H9 (cell line): ENCODE data around the gene OGDH. TPM values are rescaled to one million over a fixed set of nuclear protein-coding genes. Genes with fewer than 3 reads are reported as not detected.

Experiments used
- DNase-seq: peaks from one replicate; pipeline ENCODE4 v3.0.0-alpha.2; 2017
- H2AFZ ChIP-seq: one replicate; pipeline ENCODE4 v1.6.1; 2013; ENCODE audit warnings: mild to moderate bottlenecking, low read length, control low read depth, moderate library complexity
- H2AK5ac ChIP-seq: 2 replicates; pipeline ENCODE4 v1.6.1; 2013; ENCODE audit warnings: low read length, control low read depth, mixed read lengths; ENCODE audit not compliant: insufficient read length
- H2BK120ac ChIP-seq: one replicate; pipeline ENCODE4 v1.6.1; 2013; ENCODE audit warnings: low read depth, mild to moderate bottlenecking, low read length, control low read depth, inconsistent platforms; ENCODE audit not compliant: poor library complexity, severe bottlenecking
- H2BK12ac ChIP-seq: 2 replicates; pipeline ENCODE4 v1.6.1; 2013; ENCODE audit warnings: low read length, control low read depth, mixed read lengths, low read depth; ENCODE audit not compliant: insufficient read length
- H2BK15ac ChIP-seq: 2 replicates; pipeline ENCODE4 v1.6.1; 2013; ENCODE audit warnings: low read depth, low read length, control low read depth
- H2BK20ac ChIP-seq: one replicate; pipeline ENCODE4 v1.6.1; 2013; ENCODE audit warnings: low read depth, mild to moderate bottlenecking, low read length, control low read depth, inconsistent platforms; ENCODE audit not compliant: poor library complexity, severe bottlenecking
- H2BK5ac ChIP-seq: 2 replicates; pipeline ENCODE4 v1.6.1; 2013; ENCODE audit warnings: low read length, control low read depth, mixed read lengths; ENCODE audit not compliant: insufficient read length
- H3K14ac ChIP-seq: 2 replicates; pipeline ENCODE4 v1.6.1; 2013; ENCODE audit warnings: low read length, control low read depth; ENCODE audit not compliant: insufficient read depth
- H3K18ac ChIP-seq: 2 replicates; pipeline ENCODE4 v1.6.1; 2013; ENCODE audit warnings: low read depth, mild to moderate bottlenecking, mixed read lengths, low read length, control low read depth; ENCODE audit not compliant: insufficient read length
- H3K23ac ChIP-seq: 2 replicates; pipeline ENCODE4 v1.6.1; 2013; ENCODE audit warnings: low read length, control low read depth, mixed read lengths, low read depth; ENCODE audit not compliant: insufficient read length
- H3K23me2 ChIP-seq: 2 replicates; pipeline ENCODE4 v1.6.1; 2013; ENCODE audit warnings: low read depth, mild to moderate bottlenecking, mixed read lengths, low read length, control low read depth; ENCODE audit not compliant: insufficient read length, poor library complexity, severe bottlenecking
- H3K27ac ChIP-seq: 2 replicates; pipeline ENCODE4 v1.5.1; 2013; ENCODE audit warnings: low read length, control low read depth, mixed read lengths, low read depth; ENCODE audit not compliant: insufficient read length
- H3K27me3 ChIP-seq: 2 replicates; pipeline ENCODE4 v1.6.1; 2013; ENCODE audit warnings: low read length, control low read depth, inconsistent platforms; ENCODE audit not compliant: insufficient read depth
- H3K4ac ChIP-seq: 2 replicates; pipeline ENCODE4 v1.6.1; 2013; ENCODE audit warnings: low read depth, mild to moderate bottlenecking, control low read depth, inconsistent platforms, low read length, moderate library complexity
- H3K4me1 ChIP-seq: 2 replicates; pipeline ENCODE4 v1.6.1; 2013; ENCODE audit warnings: low read length, control low read depth, inconsistent platforms; ENCODE audit not compliant: insufficient read depth
- H3K4me2 ChIP-seq: 2 replicates; pipeline ENCODE4 v1.6.1; 2013; ENCODE audit warnings: low read length, control low read depth, mixed read lengths; ENCODE audit not compliant: insufficient read length, insufficient read depth
- H3K56ac ChIP-seq: 2 replicates; pipeline ENCODE4 v1.6.1; 2013; ENCODE audit warnings: low read depth, mild to moderate bottlenecking, mixed read lengths, low read length, control low read depth; ENCODE audit not compliant: insufficient read length
- H3K79me1 ChIP-seq: 2 replicates; pipeline ENCODE4 v1.6.1; 2013; ENCODE audit warnings: low read depth, mild to moderate bottlenecking, moderate library complexity, low read length, control low read depth, inconsistent platforms; ENCODE audit not compliant: insufficient read depth, poor library complexity, severe bottlenecking
- H3K79me2 ChIP-seq: 2 replicates; pipeline ENCODE4 v1.6.1; 2013; ENCODE audit warnings: low read length, control low read depth, inconsistent platforms; ENCODE audit not compliant: insufficient read depth
- H3K9ac ChIP-seq: 2 replicates; pipeline ENCODE4 v1.6.1; 2013; ENCODE audit warnings: low read length, control low read depth, mixed read lengths; ENCODE audit not compliant: insufficient read length; ENCODE audit errors: extremely low read depth
- H3K9me3 ChIP-seq: one replicate; pipeline ENCODE4 v1.6.1; 2013; ENCODE audit warnings: low read depth, low read length, inconsistent platforms; ENCODE audit not compliant: control insufficient read depth
- H3T11ph ChIP-seq: one replicate; pipeline ENCODE4 v1.6.1; 2013; ENCODE audit warnings: mild to moderate bottlenecking, low read length, control low read depth, inconsistent platforms
- H4K20me1 ChIP-seq: one replicate; pipeline ENCODE4 v1.6.1; 2013; ENCODE audit not compliant: control insufficient read depth, insufficient read length, insufficient read depth
- H4K5ac ChIP-seq: 2 replicates; pipeline ENCODE4 v1.6.1; 2013; ENCODE audit warnings: low read depth, mild to moderate bottlenecking, mixed read lengths, low read length, control low read depth; ENCODE audit not compliant: insufficient read length
- H4K8ac ChIP-seq: replicated peaks from 2 replicates; pipeline ENCODE4 v1.6.1; 2013; ENCODE audit warnings: low read length, control low read depth, mixed read lengths, low read depth; ENCODE audit not compliant: insufficient read length
- H4K91ac ChIP-seq: 2 replicates; pipeline ENCODE4 v1.6.1; 2013; ENCODE audit warnings: low read depth, mild to moderate bottlenecking, moderate library complexity, mixed read lengths, low read length, control low read depth; ENCODE audit not compliant: insufficient read length
- H3K27ac Mint-ChIP-seq, 3 experiments: 2 replicates in 2 of 3; 3 replicates in 1 of 3; pipeline ENCODE4 v1.8.0; 2020 to 2021; ENCODE audit warnings: mixed read lengths in 3 of 3, mild to moderate bottlenecking in 1 of 3, moderate library complexity in 1 of 3
- H3K27me3 Mint-ChIP-seq: 2 replicates; pipeline ENCODE4 v1.8.0; 2021; ENCODE audit warnings: low read depth, mild to moderate bottlenecking, moderate library complexity, mixed read lengths
- H3K36me3 Mint-ChIP-seq, 3 experiments: 2 replicates in 2 of 3; 3 replicates in 1 of 3; pipeline ENCODE4 v1.8.0; 2020 to 2021; ENCODE audit warnings: low read depth in 3 of 3, mixed read lengths in 3 of 3; ENCODE audit not compliant: insufficient read depth in 1 of 3
- H3K4me1 Mint-ChIP-seq, 2 experiments: 2 replicates each; pipeline ENCODE4 v1.8.0; 2020; ENCODE audit warnings: mixed read lengths in 2 of 2
- H3K4me3 Mint-ChIP-seq, 2 experiments: 2 replicates in 1 of 2; 3 replicates in 1 of 2; pipeline ENCODE4 v1.8.0; 2020 to 2021; ENCODE audit warnings: mild to moderate bottlenecking in 2 of 2, mixed read lengths in 2 of 2, moderate library complexity in 1 of 2
- H3K9me3 Mint-ChIP-seq, 2 experiments: 2 replicates in 1 of 2; 3 replicates in 1 of 2; pipeline ENCODE4 v1.8.0; 2020; ENCODE audit warnings: mild to moderate bottlenecking in 2 of 2, mixed read lengths in 2 of 2, moderate library complexity in 1 of 2
- WGBS: extraction: QIAGEN DNeasy Blood & Tissue Kit; methylation state at CpG from one replicate; pipeline ENCODE4 v1.1.7; 2013; ENCODE audit warnings: missing lambda C conversion rate, low lambda C conversion rate, mixed read lengths; ENCODE audit not compliant: insufficient read length; ENCODE audit errors: extremely low coverage; 5-methylcytosine and 5-hydroxymethylcytosine counted together
- total RNA-seq: library from RNA; stranded (reverse); gene quantifications from 2 replicates; pipeline ENCODE4 v1.2.1, GENCODE V29; 2021
- TF ChIP-seq, protein P1 (sequence below): fragments of 200-600 bp; sonication (generic); conservative IDR thresholded peaks from 3 replicates; pipeline ENCODE4 v1.8.0; 2021; ENCODE audit warnings: antibody characterized with exemption, mild to moderate bottlenecking

OGDH gene
- total RNA-seq, 1 experiment from 2014 or later: 77.3 TPM

DNA sequence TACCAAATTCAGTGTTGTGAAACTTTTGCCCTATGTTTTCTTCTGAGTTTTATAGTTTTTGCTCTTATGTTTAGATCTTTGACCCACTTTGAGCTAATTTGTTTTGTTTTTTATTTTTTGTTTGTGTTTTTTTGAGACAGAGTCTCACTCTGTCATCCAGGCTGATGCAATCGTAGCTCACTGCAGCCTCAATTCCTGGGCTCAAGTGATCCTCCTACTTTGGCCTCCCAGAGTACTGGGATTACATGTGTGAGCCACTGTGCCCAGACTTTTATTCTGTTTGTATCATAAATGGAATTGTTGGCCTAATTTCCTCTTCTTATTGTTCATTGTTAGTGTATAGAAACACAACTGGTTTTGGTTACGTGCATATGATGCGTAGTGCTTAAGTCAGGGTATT lies 99.0 kb downstream of the OGDH start:
- H4K5ac ChIP-seq: no peak overlapping the region
- no peaks in the 10 kb centered on the region for H3K23me2 ChIP-seq
- H2AFZ ChIP-seq: no peak overlapping the region
- no peak overlapping the region for H2AK5ac ChIP-seq
- no peak overlapping the region for H2BK20ac ChIP-seq
- no peak overlapping the region for H2BK120ac ChIP-seq
- H3T11ph ChIP-seq: no peak overlapping the region
- H3K4ac ChIP-seq: no peak overlapping the region
- H3K79me1 ChIP-seq: no peaks in the 10 kb centered on the region
- TF ChIP-seq, protein P1, sequence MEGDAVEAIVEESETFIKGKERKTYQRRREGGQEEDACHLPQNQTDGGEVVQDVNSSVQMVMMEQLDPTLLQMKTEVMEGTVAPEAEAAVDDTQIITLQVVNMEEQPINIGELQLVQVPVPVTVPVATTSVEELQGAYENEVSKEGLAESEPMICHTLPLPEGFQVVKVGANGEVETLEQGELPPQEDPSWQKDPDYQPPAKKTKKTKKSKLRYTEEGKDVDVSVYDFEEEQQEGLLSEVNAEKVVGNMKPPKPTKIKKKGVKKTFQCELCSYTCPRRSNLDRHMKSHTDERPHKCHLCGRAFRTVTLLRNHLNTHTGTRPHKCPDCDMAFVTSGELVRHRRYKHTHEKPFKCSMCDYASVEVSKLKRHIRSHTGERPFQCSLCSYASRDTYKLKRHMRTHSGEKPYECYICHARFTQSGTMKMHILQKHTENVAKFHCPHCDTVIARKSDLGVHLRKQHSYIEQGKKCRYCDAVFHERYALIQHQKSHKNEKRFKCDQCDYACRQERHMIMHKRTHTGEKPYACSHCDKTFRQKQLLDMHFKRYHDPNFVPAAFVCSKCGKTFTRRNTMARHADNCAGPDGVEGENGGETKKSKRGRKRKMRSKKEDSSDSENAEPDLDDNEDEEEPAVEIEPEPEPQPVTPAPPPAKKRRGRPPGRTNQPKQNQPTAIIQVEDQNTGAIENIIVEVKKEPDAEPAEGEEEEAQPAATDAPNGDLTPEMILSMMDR: no peak
- no peak overlapping the region for H3K23ac ChIP-seq
- no peaks in the 10 kb centered on the region for H3K4me1 ChIP-seq
- H3K36me3 Mint-ChIP-seq: peaks cover 25 to 46% (median 40%) of the 10 kb centered on the region in 3 experiments
- H3K9me3 Mint-ChIP-seq: no peaks in the 10 kb centered on the region
- H3K4me1 Mint-ChIP-seq: no peaks in the 10 kb centered on the region
- no peak overlapping the region for H4K8ac ChIP-seq
- no peak overlapping the region for H2BK15ac ChIP-seq
- H3K4me2 ChIP-seq: no peak overlapping the region
- H3K27me3 Mint-ChIP-seq: no peaks in the 10 kb centered on the region
- H3K9me3 ChIP-seq: no peaks in the 10 kb centered on the region
- H3K79me2 ChIP-seq: no peaks in the 10 kb centered on the region
- no peak overlapping the region for H3K9ac ChIP-seq
- no peak overlapping the region for H2BK12ac ChIP-seq
- H3K18ac ChIP-seq: no peak overlapping the region
- WGBS: no CpG with 5 or more reads among the region's 3 CpGs
- no peak overlapping the region for H3K56ac ChIP-seq
- H3K27ac Mint-ChIP-seq: no peak overlapping the region; a peak in 2 of 7 replicates
- no peaks in the 10 kb centered on the region for H4K20me1 ChIP-seq
- no peak overlapping the region for H2BK5ac ChIP-seq
- H3K14ac ChIP-seq: no peak overlapping the region
- no peak overlapping the region for H3K4me3 Mint-ChIP-seq
- no peak overlapping the region for H4K91ac ChIP-seq
- no peaks in the 10 kb centered on the region for H3K27me3 ChIP-seq
- no peak for DNase-seq
- H3K27ac ChIP-seq: no peak overlapping the region
